Smooth muscle cell (in vitro differentiated cells): Measurements from ENCODE around the gene REM2. TPM values are rescaled to one million over a fixed set of nuclear protein-coding genes. Genes with fewer than 3 reads are reported as not detected.

Experiments used
- DNase-seq: peaks from one replicate; lab custom pipeline; 2025; ENCODE audit not compliant: unreplicated experiment; lab: John Stamatoyannopoulos, UW
- H2AFZ ChIP-seq: fragments of 200-600 bp; sonication (generic); 2 replicates; pipeline ENCODE4 v1.6.0; 2016; ENCODE audit warnings: antibody characterized with exemption, low read depth, mild to moderate bottlenecking
- H3F3A ChIP-seq: fragments of 200-600 bp; sonication (generic); 2 replicates; pipeline ENCODE4 v1.6.0; 2017; ENCODE audit warnings: antibody characterized with exemption, low read depth
- H3K27ac ChIP-seq: fragments of 200-600 bp; sonication (generic); 2 replicates; pipeline ENCODE4 v1.5.1; 2016; ENCODE audit warnings: low read depth, mild to moderate bottlenecking
- H3K27me3 ChIP-seq: fragments of 200-600 bp; sonication (generic); 2 replicates; pipeline ENCODE4 v1.6.1; 2016; ENCODE audit warnings: low read depth, mild to moderate bottlenecking
- H3K36me3 ChIP-seq: fragments of 200-600 bp; sonication (generic); 2 replicates; pipeline ENCODE4 v1.5.1; 2016; ENCODE audit warnings: low read depth
- H3K4me1 ChIP-seq: fragments of 200-600 bp; sonication (generic); 2 replicates; pipeline ENCODE4 v1.5.1; 2016; ENCODE audit warnings: low read depth
- H3K4me2 ChIP-seq: fragments of 200-600 bp; sonication (generic); 2 replicates; pipeline ENCODE4 v1.6.0; 2016; ENCODE audit warnings: mild to moderate bottlenecking
- H3K4me3 ChIP-seq: fragments of 200-600 bp; sonication (generic); 2 replicates; pipeline ENCODE4 v1.5.1; 2016; ENCODE audit warnings: mild to moderate bottlenecking
- H3K79me2 ChIP-seq: fragments of 200-600 bp; sonication (generic); 2 replicates; pipeline ENCODE4 v1.6.0; 2016; ENCODE audit warnings: low read depth, mild to moderate bottlenecking
- H3K9ac ChIP-seq: fragments of 200-600 bp; sonication (generic); 2 replicates; pipeline ENCODE4 v1.6.0; 2016; ENCODE audit warnings: low read depth
- H3K9me3 ChIP-seq: fragments of 200-600 bp; sonication (generic); replicated peaks from 2 replicates; pipeline ENCODE4 v1.5.1; 2016; ENCODE audit warnings: low read depth
- H4K20me1 ChIP-seq: fragments of 200-600 bp; sonication (generic); 2 replicates; pipeline ENCODE4 v1.6.0; 2016; ENCODE audit warnings: low read depth
- CTCF ChIP-seq: fragments of 200-600 bp; sonication (generic); IDR thresholded peaks from 2 replicates; pipeline ENCODE4 v1.5.1; 2017; ENCODE audit warnings: borderline replicate concordance, mild to moderate bottlenecking, antibody characterized with exemption; ENCODE audit not compliant: insufficient read depth, poor library complexity, severe bottlenecking
- WGBS: methylation state at CpG from one replicate; pipeline ENCODE4 v1.1.7; 2016; ENCODE audit warnings: low lambda C conversion rate; 5-methylcytosine and 5-hydroxymethylcytosine counted together
- polyA plus RNA-seq: library from polyadenylated mRNA; unstranded; fragments of >200 nt; fragmentation: Nextera tagmentation; extraction: Ambion mirVana; gene quantifications from 2 replicates; pipeline ENCODE4 v1.2.1, GENCODE V29; 2016
- total RNA-seq: library from RNA; depleted of rRNA; stranded (reverse); fragments of >200 nt; gene quantifications from 2 replicates; pipeline ENCODE4 v1.2.3, GENCODE V29; 2014

REM2 gene
- total and polyA plus RNA-seq, 2 experiments from 2014 or later, result 1.6 to 2.6 TPM

GRCh38 chr14:22885975-22886374, 3.0 kb downstream of the REM2 start:
- no peak for DNase-seq
- 94% methylated on average over 21 of the region's 21 CpGs for WGBS
- Histone ChIP-seq H2AFZ (no peak overlapping the region), H3K27me3 (no peaks in the 10 kb centered on the region), H3K9me3 (no peaks in the 10 kb centered on the region), H3K9ac (no peak overlapping the region), H3K79me2 (no peaks in the 10 kb centered on the region), H3K36me3 (no peaks in the 10 kb centered on the region), H3K27ac (no peak overlapping the region), H3K4me1 (peaks cover 21% of the 10 kb centered on the region), H3K4me3 (no peak overlapping the region), H3K4me2 (peak overlapping the region; percentile 89), H3F3A (peaks cover 10% of the 10 kb centered on the region), H4K20me1 (no peaks in the 10 kb centered on the region)
- TF ChIP-seq CTCF, result no peak

GRCh38 chr14:22886500-22887259, 3.7 kb downstream of the REM2 start:
- 6% methylated on average over 56 of the region's 77 CpGs for WGBS
- Histone ChIP-seq H3K4me3 (peak overlapping the region; percentile 60), H3K79me2 (no peaks in the 10 kb centered on the region), H3F3A (peaks cover 10% of the 10 kb centered on the region), H3K4me1 (peaks cover 21% of the 10 kb centered on the region), H3K27ac (peak overlapping the region; percentile 51), H3K4me2 (peak overlapping the region; percentile 89), H3K9ac (peak overlapping the region; percentile 49), H2AFZ (peak overlapping the region; percentile 86), H4K20me1 (no peaks in the 10 kb centered on the region), H3K9me3 (no peaks in the 10 kb centered on the region), H3K27me3 (no peaks in the 10 kb centered on the region), H3K36me3 (no peaks in the 10 kb centered on the region)
- TF ChIP-seq CTCF, result no peak
- DNase-seq, result peak; percentile 34

GRCh38 chr14:22887260-22887989, 4.4 kb downstream of the REM2 start:
- Histone ChIP-seq H3K27ac (peak overlapping the region; percentile 51), H4K20me1 (no peaks in the 10 kb centered on the region), H3K4me1 (peaks cover 18% of the 10 kb centered on the region), H3K9ac (peak overlapping the region; percentile 49), H3K4me2 (peak overlapping the region; percentile 89), H3K9me3 (no peaks in the 10 kb centered on the region), H3K4me3 (peak overlapping the region; percentile 60), H3K27me3 (no peaks in the 10 kb centered on the region), H2AFZ (peak overlapping the region; percentile 86), H3K79me2 (no peaks in the 10 kb centered on the region), H3K36me3 (no peaks in the 10 kb centered on the region), H3F3A (peaks cover 10% of the 10 kb centered on the region)
- DNase-seq, result no peak
- WGBS, result 21% methylated on average over 11 of the region's 11 CpGs
- TF ChIP-seq CTCF, result no peak
